Fibroblast of villous mesenchyme (primary cell): ENCODE measurements around the gene CRKL. TPM values are rescaled to one million over a fixed set of nuclear protein-coding genes. Genes with fewer than 3 reads are reported as not detected.
"Not testable (repeated sequence)": the region's sequence is repeated elsewhere in the genome, so short reads cannot be mapped to it uniquely, and the experiment has no call there.

Experiments used
- DNase-seq: peaks from one replicate; pipeline ENCODE4 v3.0.0-alpha.2; 2010; ENCODE audit warnings: low read depth
- H3K4me3 ChIP-seq: 2 replicates; pipeline ENCODE4 v1.5.1; 2011; ENCODE audit warnings: low read depth, mild to moderate bottlenecking, low read length
- total RNA-seq: library from RNA; depleted of rRNA; stranded (reverse); fragments of >200 nt; gene quantifications from 2 replicates; pipeline ENCODE4 v1.2.3, GENCODE V29; 2012
- TF ChIP-seq, protein P1 (sequence below): IDR thresholded peaks from 2 replicates; pipeline ENCODE4 v1.5.1; 2012; ENCODE audit warnings: low read depth, mild to moderate bottlenecking, low read length; ENCODE audit not compliant: insufficient read depth

CRKL gene
- total RNA-seq, 1 donor = 57.4 TPM

DNA sequence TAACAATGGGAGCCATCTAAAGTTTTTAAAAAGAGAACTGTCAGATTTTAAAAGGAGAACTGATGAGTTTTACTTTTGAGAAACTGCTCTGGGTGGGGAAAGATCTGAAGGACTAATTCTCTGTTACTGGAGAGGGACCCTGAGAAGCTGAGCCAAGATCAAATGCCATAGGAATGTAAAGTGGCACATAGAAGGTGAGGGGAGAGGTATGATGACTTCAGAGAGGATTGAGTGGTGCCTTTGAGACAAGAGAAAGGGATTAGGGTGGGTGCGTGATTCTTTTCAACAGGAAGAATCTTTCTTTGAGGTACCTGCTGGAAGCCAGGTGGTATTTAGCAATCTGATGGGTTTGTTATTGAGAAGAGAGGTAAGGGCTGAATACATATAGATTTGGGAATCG, 9.0 kb downstream of the CRKL start:
- TF ChIP-seq, protein P1, sequence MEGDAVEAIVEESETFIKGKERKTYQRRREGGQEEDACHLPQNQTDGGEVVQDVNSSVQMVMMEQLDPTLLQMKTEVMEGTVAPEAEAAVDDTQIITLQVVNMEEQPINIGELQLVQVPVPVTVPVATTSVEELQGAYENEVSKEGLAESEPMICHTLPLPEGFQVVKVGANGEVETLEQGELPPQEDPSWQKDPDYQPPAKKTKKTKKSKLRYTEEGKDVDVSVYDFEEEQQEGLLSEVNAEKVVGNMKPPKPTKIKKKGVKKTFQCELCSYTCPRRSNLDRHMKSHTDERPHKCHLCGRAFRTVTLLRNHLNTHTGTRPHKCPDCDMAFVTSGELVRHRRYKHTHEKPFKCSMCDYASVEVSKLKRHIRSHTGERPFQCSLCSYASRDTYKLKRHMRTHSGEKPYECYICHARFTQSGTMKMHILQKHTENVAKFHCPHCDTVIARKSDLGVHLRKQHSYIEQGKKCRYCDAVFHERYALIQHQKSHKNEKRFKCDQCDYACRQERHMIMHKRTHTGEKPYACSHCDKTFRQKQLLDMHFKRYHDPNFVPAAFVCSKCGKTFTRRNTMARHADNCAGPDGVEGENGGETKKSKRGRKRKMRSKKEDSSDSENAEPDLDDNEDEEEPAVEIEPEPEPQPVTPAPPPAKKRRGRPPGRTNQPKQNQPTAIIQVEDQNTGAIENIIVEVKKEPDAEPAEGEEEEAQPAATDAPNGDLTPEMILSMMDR = no peak
- no peak overlapping the region for H3K4me3 ChIP-seq
- DNase-seq = no peak

DNA sequence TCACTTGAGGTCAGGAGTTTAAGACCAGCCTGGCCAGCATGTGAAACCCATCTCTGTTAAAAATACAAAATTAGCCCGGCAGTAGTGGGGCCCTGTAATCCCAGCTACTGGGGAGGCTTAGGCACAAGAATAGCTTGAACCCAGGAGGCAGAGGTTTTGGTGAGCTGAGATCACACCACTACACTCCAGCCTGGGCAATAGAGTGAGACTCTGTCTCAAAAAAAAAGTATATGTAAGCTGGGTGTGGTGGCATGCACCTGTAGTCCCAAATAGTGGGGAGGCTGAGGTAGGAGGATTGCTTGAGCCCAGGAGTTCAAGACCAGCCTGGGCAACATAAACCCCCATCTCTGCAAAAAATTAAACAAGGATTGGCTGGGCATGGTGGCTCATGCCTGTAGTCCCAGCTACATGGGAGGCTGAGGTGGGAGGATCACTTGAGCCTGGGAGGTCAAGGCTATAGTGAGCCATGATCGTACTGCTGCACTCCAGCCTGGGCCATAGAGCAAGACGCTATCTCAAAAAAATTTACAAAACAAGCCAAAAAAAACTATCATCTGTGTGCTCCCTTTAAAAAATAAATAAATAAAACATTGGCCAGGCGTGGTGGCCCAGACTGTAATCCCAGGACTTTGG, 10.8 kb downstream of the CRKL start:
- H3K4me3 ChIP-seq = no peak overlapping the region
- TF ChIP-seq, protein P1 = no peak
- DNase-seq = no peak

DNA sequence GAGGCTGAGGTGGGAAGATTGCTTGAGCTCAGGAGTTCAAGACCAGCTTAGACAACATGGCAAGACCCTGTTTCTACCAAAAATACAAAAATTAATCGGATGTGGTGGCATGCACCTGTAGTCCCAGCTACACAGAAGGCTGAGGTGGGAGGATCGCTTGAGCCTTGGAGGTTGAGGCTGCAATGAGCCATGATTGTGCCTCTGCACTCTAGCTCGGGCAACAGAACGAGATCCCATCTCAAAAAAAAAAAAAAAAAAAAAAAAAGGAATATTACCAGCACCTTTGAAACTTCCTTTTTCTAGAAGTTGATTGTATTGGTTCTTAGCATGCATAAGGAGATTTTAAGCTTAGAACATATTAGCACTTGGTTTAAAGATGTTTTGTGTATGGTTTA, 11.4 kb downstream of the CRKL start:
- no peak overlapping the region for H3K4me3 ChIP-seq
- DNase-seq = no peak
- TF ChIP-seq, protein P1 = no peak

DNA sequence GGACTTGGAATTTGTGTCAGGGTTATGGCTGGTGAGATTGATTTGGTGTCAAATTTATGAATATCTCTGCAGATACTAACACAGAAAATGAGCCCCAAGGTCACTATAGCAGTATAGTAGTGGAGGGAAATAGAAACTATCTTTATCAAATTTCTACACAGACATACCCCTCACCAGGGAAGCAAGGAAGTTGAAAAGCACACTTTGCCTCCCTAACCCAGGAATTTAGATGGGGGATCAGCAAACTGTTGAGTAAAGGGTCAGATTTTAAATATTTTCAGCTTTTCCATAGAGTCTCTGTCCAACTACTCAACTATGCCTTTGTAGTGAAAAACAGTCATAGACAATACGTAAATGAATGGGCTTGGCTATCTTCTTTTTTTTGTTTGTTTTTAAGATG, 12.8 kb downstream of the CRKL start:
- TF ChIP-seq, protein P1 = no peak
- no peak overlapping the region for H3K4me3 ChIP-seq
- no peak for DNase-seq

DNA sequence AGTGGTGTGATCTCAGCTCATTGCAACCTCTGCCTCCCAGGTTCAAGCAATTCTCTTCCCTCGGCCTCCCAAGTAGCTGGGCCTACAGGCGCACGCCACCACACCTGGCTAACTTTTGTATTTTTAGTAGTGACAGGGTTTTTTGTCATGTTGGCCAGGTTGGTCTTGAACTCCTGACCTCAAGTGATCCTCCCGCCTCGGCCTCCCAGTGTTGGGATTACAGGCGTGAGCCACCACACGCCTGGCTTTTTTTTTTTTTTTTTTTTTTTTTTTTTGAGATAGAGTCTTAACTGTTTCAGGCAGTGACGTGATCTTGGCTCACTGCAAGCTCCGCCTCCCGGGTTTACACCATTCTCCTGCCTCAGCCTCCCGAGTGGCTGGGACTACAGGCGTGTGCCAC, 13.2 kb downstream of the CRKL start:
- DNase-seq, H3K4me3 ChIP-seq: not testable (repeated sequence)

DNA sequence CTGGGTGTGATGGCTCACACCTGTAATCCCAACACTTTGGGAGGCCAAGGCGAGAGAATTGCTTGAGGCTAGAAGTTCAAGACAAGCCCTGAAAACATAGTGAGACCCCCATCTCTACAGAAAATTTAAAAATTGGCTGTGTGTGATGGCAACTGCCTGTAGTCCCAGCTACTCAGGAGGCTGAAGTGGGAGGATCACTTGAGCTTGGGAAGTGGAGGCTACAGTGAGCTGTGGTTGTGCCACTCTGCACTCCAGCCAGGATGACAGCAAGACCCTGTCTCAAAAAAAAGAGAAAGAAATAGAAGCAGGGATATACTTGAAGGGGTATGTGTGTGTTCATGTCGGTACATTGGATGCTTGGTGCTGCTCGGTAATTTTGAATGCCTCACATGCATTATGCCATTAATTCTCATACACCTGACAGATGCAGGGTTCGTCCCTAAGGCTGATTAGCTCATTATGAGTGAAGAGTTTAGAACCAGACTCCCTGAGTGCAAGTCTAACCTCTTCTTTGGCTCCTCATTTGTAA, 14.0 kb downstream of the CRKL start:
- no peak overlapping the region for H3K4me3 ChIP-seq
- no peak for DNase-seq
- TF ChIP-seq, protein P1 = no peak

DNA sequence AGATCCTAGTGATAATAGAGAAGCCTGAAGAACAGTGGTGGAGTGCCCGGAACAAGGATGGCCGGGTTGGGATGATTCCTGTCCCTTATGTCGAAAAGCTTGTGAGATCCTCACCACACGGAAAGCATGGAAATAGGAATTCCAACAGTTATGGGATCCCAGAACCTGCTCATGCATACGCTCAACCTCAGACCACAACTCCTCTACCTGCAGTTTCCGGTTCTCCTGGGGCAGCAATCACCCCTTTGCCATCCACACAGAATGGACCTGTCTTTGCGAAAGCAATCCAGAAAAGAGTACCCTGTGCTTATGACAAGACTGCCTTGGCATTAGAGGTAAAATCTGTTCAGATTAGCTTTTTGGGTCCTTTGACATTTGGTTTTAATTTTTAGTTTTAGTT, 16.7 kb downstream of the CRKL start:
- TF ChIP-seq, protein P1 = no peak
- no peak for DNase-seq
- no peak overlapping the region for H3K4me3 ChIP-seq

DNA sequence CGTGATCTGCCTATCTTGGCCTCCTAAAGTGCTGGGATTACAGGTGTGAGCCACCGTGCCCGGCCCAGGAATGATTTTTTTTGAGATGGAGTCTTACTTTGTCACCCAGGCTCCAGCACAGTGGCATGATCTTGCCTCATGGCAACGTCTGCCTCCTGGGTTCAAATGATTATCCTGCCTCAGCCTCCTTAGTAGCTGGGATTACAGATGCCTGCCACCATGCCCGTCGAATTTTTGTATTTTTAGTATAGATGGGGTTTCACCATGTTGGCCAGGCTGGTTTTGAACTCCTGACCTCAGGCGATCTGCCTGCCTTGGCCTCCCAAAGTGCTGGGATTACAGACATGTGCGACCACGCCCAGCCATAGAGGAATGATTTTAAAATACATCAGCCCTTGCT, 17.8 kb downstream of the CRKL start:
- H3K4me3 ChIP-seq, DNase-seq: not testable (repeated sequence)

DNA sequence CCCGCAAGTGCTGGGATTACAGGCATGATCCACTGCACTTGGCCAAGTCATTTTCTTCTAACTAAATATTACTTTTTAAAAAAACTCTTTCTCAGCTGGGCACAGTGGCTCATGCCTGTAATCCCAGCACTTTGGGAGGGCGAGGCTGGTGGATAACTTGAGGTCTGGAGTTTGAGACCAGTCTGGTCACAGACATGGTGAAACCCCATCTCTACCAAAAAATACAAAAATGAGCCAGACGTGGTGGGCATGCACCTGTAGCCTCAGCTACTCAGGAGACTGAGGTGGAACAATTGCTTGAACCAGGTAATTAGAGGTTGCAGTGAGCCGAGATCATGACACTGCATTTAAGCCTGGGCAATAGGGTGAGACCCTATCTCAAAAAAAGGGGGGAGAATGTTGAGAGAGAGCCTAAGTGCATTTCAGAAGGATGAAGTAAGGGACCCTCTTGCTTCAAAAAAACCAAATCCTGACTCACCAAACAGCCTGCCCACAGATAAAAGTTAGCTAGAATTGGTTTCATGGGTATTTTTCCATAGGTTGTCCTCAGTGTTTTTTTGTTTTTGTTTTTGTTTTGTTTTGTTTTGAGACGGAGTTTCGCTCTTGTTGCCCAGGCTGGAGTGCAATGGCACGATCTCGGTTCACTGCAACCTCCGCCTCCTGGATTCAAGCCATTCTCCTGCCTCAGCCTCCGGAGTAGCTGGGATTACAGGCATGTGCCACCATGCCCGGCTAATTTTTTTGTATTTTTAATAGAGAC, 18.8 kb downstream of the CRKL start:
- not testable (repeated sequence) for H3K4me3 ChIP-seq, DNase-seq
